AG04449 (cell line): ENCODE data around the gene MAPK1IP1L.

ENCODE experiments used
- CTCF ChIA-PET: fragments of 350-600 bp; formaldehyde crosslinking; extraction: SDS; loops from one replicate; lab custom pipeline; 2021; ENCODE audit warnings: antibody characterized with exemption; lab: Yijun Ruan, JAX
- POLR2A ChIA-PET: fragments of 400-600, 350-600 bp; formaldehyde crosslinking; extraction: SDS; loops from one replicate; lab custom pipeline; 2020; ENCODE audit warnings: antibody characterized with exemption, inconsistent platforms; lab: Yijun Ruan, JAX
- DNase-seq: peaks from one replicate; pipeline ENCODE4 v3.0.0-alpha.2; 2010; ENCODE audit warnings: low read depth, low spot score
- H3K4me3 ChIP-seq: 2 replicates; pipeline ENCODE4 v1.5.1; 2011; ENCODE audit warnings: low read depth, mild to moderate bottlenecking, control low read depth, low read length
- CTCF ChIP-seq: IDR thresholded peaks from one replicate; pipeline ENCODE4 v1.5.1; 2011; ENCODE audit warnings: mild to moderate bottlenecking, moderate library complexity, low read length, control low read depth, inconsistent platforms; ENCODE audit not compliant: insufficient read depth; ENCODE audit errors: missing control alignments

The MAPK1IP1L gene

GRCh38 chr14:55085060-55085660 lies 33.7 kb downstream of the MAPK1IP1L start:
- ChIA-PET POLR2A (no interaction called here), CTCF (interaction anchor here (0.6 to 2.8 kb wide), 5 partner anchors 7 to 75 kb away, joined by 3 to 16 read pairs (median 5); no protein-coding TSS in a partner anchor)
- DNase-seq, result no peak
- TF ChIP-seq CTCF, result no peak
- H3K4me3 ChIP-seq, result no peak overlapping the region

- ChIA-PET POLR2A (no interaction called here), CTCF (interaction anchor here (0.9 to 4.4 kb wide), 8 partner anchors 10 to 74 kb away, joined by 3 to 38 read pairs (median 4); partner anchors contain the start of gene MAPK1IP1L)
- DNase-seq, result no peak
- TF ChIP-seq CTCF, result no peak
- H3K4me3 ChIP-seq, result no peak overlapping the region
Measured at GRCh38 chr14:55086938-55087337, 35.5 kb downstream of the MAPK1IP1L start.

- no peak for DNase-seq
- H3K4me3 ChIP-seq, result no peak overlapping the region
- TF ChIP-seq CTCF, result no peak
- POLR2A ChIA-PET, result no interaction called here
- CTCF ChIA-PET, result interaction anchor here (1.2 to 7.6 kb wide), 8 partner anchors 10 to 71 kb away, joined by 4 to 174 read pairs (median 14); no protein-coding TSS in a partner anchor
Measured at GRCh38 chr14:55088356-55088755, 36.9 kb downstream of the MAPK1IP1L start.

GRCh38 chr14:55092341-55092740 lies 40.9 kb downstream of the MAPK1IP1L start:
- no peak for DNase-seq
- TF ChIP-seq CTCF, result no peak
- CTCF ChIA-PET, result interaction anchor here (0.8 to 7.6 kb wide), 20 partner anchors 8 to 120 kb away, joined by 3 to 174 read pairs (median 5); partner anchors contain the start of gene LGALS3
- POLR2A ChIA-PET, result interaction anchor here (0.6 kb wide), 1 partner anchor 37 kb away, joined by 3 read pairs; no protein-coding TSS in a partner anchor
- H3K4me3 ChIP-seq, result no peak overlapping the region

GRCh38 chr14:55094292-55095157 lies 43.1 kb downstream of the MAPK1IP1L start:
- DNase-seq, result no peak
- TF ChIP-seq CTCF, result no peak
- CTCF ChIA-PET, result interaction anchor here (0.7 to 7.6 kb wide), 10 partner anchors 8 to 70 kb away, joined by 3 to 174 read pairs (median 4); partner anchors contain the start of gene MAPK1IP1L
- no peak overlapping the region for H3K4me3 ChIP-seq
- POLR2A ChIA-PET, result interaction anchor here (1.8 kb wide), 1 partner anchor 9 kb away, joined by 9 read pairs; no protein-coding TSS in a partner anchor
